Caco-2 (cell line): ENCODE results near the gene ALK. TPM values are rescaled to one million over a fixed set of nuclear protein-coding genes. Genes with fewer than 3 reads are reported as not detected.

ENCODE experiments used
- BruUV-seq: library from RNA; stranded (reverse); fragments of 400-500 nt; replicated peaks from 2 replicates; lab custom pipeline; 2021; lab: Mats Ljungman, UMichigan
- CTCF ChIA-PET: fragments of 300-600 bp; sonication (Branson Sonifier 250); formaldehyde crosslinking; loops from one replicate; lab custom pipeline; 2022; ENCODE audit warnings: antibody characterized with exemption; lab: Charles Lee
- POLR2A ChIA-PET: fragments of 300-600 bp; sonication (Branson Sonifier 250); formaldehyde crosslinking; loops from one replicate; lab custom pipeline; 2022; ENCODE audit warnings: antibody characterized with exemption; lab: Charles Lee
- DNase-seq, 2 experiments: peaks; one replicate each; pipeline versions ENCODE4 v3.0.0 to v3.0.0-alpha.2; 2020 to 2022
- H3K27me3 ChIP-seq: replicated peaks from 2 replicates; pipeline ENCODE4 v1.6.0; 2011; ENCODE audit warnings: low read length; ENCODE audit not compliant: control insufficient read depth, insufficient read depth
- H3K36me3 ChIP-seq: 2 replicates; pipeline ENCODE4 v1.5.1; 2011; ENCODE audit warnings: low read length; ENCODE audit not compliant: control insufficient read depth, insufficient read depth
- H3K4me1 ChIP-seq: fragments of 250-450 bp; sonication (Bioruptor Pico); 2 replicates; pipeline ENCODE4 v1.5.1; 2020; ENCODE audit warnings: mild to moderate bottlenecking
- H3K4me3 ChIP-seq: 2 replicates; pipeline ENCODE4 v1.5.1; 2011; ENCODE audit warnings: low read depth, mild to moderate bottlenecking, control low read depth, low read length
- H3K9me3 ChIP-seq: fragments of 250-450 bp; sonication (Bioruptor Pico); 2 replicates; pipeline ENCODE4 v1.5.1; 2020; ENCODE audit warnings: mild to moderate bottlenecking, moderate library complexity
- H3K27ac Mint-ChIP-seq: one replicate; pipeline ENCODE4 v1.8.0; 2022; ENCODE audit warnings: mixed read lengths; ENCODE audit not compliant: unreplicated experiment
- H3K27me3 Mint-ChIP-seq: one replicate; pipeline ENCODE4 v1.8.0; 2022; ENCODE audit warnings: mixed read lengths; ENCODE audit not compliant: insufficient read depth, unreplicated experiment
- H3K36me3 Mint-ChIP-seq: one replicate; pipeline ENCODE4 v1.8.0; 2022; ENCODE audit warnings: mild to moderate bottlenecking, mixed read lengths; ENCODE audit not compliant: insufficient read depth, unreplicated experiment
- H3K4me1 Mint-ChIP-seq: one replicate; pipeline ENCODE4 v1.8.0; 2022; ENCODE audit warnings: low read depth, mixed read lengths; ENCODE audit not compliant: unreplicated experiment
- H3K4me3 Mint-ChIP-seq: one replicate; pipeline ENCODE4 v1.8.0; 2022; ENCODE audit warnings: mild to moderate bottlenecking, moderate library complexity, mixed read lengths; ENCODE audit not compliant: unreplicated experiment
- H3K9me3 Mint-ChIP-seq: one replicate; pipeline ENCODE4 v1.8.0; 2022; ENCODE audit warnings: mixed read lengths; ENCODE audit not compliant: unreplicated experiment
- CTCF ChIP-seq, 2 experiments: fragments of 200-600 bp in 1 of 2; IDR thresholded peaks; 1 replicate in 1 of 2; 2 replicates in 1 of 2; pipeline versions ENCODE4 v1.5.1 to v1.8.0; 2011 to 2022; ENCODE audit warnings: antibody characterized with exemption in 1 of 2, control low read depth in 1 of 2, inconsistent platforms in 1 of 2, low read depth in 1 of 2, low read length in 1 of 2, mild to moderate bottlenecking in 1 of 2, moderate library complexity in 1 of 2; ENCODE audit not compliant: insufficient read depth in 1 of 2, severe bottlenecking in 1 of 2, unreplicated experiment in 1 of 2
- intact Hi-C: fragments of 100-400 bp; cut with micrococcal nuclease; formaldehyde crosslinking; loops from one replicate; pipeline ENCODE4 v1.10.0; 2022; ENCODE audit not compliant: unreplicated experiment
- total RNA-seq: library from RNA; stranded (reverse); gene quantifications from 2 replicates; pipeline ENCODE4 v1.2.3, GENCODE V29; 2022

Gene ALK
- total RNA-seq, 1 experiment from 2014 or later, result 0.11 TPM

- POLR2A ChIA-PET, result no interaction called here
Measured at GRCh38 chr2:29590211-29590610, 331.2 kb downstream of the ALK start.

GRCh38 chr2:29589440-29590103 lies 331.8 kb downstream of the ALK start:
- no peak overlapping the region for H3K27ac Mint-ChIP-seq
- CTCF ChIA-PET, result no interaction called here
- POLR2A ChIA-PET, result no interaction called here

More at GRCh38 chr2:29590211-29590610, 331.2 kb downstream of the ALK start:
- Mint-ChIP-seq H3K9me3 (no peaks in the 10 kb centered on the region), H3K4me1 (no peaks in the 10 kb centered on the region), H3K27ac (no peak overlapping the region), H3K36me3 (no peaks in the 10 kb centered on the region), H3K27me3 (peaks cover 13% of the 10 kb centered on the region), H3K4me3 (no peak overlapping the region)
- intact Hi-C loops, result no loop called here
- Histone ChIP-seq H3K4me1 (no peaks in the 10 kb centered on the region), H3K36me3 (no peaks in the 10 kb centered on the region), H3K27me3 (no peaks in the 10 kb centered on the region; the same call in 1 of the 2 replicates), H3K4me3 (no peak overlapping the region), H3K9me3 (no peaks in the 10 kb centered on the region)
- BruUV-seq, result no TSS peak
- DNase-seq, result no peak
- CTCF ChIA-PET, result no interaction called here
- TF ChIP-seq CTCF (IDR thresholded peaks at IDR 0.05; ENCODE audit: insufficient read depth in 1 of 2, low read depth in 1 of 2, low read length in 1 of 2, severe bottlenecking in 1 of 2, unreplicated experiment in 1 of 2), result no peak

More at GRCh38 chr2:29589440-29590103, 331.8 kb downstream of the ALK start:
- no peak for DNase-seq
- Mint-ChIP-seq H3K27me3 (peaks cover 13% of the 10 kb centered on the region), H3K9me3 (no peaks in the 10 kb centered on the region), H3K4me1 (no peaks in the 10 kb centered on the region), H3K36me3 (no peaks in the 10 kb centered on the region), H3K4me3 (no peak overlapping the region)
- no peak overlapping the region for H3K4me3 ChIP-seq
- no peaks in the 10 kb centered on the region for H3K4me1 ChIP-seq
- BruUV-seq, result no TSS peak
- H3K36me3 ChIP-seq, result no peaks in the 10 kb centered on the region
- intact Hi-C loops, result no loop called here
- no peak for TF ChIP-seq CTCF (IDR thresholded peaks at IDR 0.05; ENCODE audit: insufficient read depth in 1 of 2, low read depth in 1 of 2, low read length in 1 of 2, severe bottlenecking in 1 of 2, unreplicated experiment in 1 of 2)
- H3K9me3 ChIP-seq, result no peaks in the 10 kb centered on the region
- H3K27me3 ChIP-seq, result no peaks in the 10 kb centered on the region; the same call in 1 of the 2 replicates
